DND-41 (cell line): ENCODE results near the gene ASH1L.
"Not testable (repeated sequence)": the region's sequence is repeated elsewhere in the genome, so short reads cannot be mapped to it uniquely, and the experiment has no call there.

Source experiments
- CTCF ChIP-seq: IDR thresholded peaks from 2 replicates; pipeline ENCODE4 v1.5.1; 2012; ENCODE audit warnings: borderline replicate concordance, low read length, moderate library complexity, mild to moderate bottlenecking; ENCODE audit not compliant: poor library complexity, severe bottlenecking; ENCODE audit errors: extremely low read depth
- EZH2 ChIP-seq: IDR thresholded peaks from 3 replicates; pipeline ENCODE4 v1.6.1; 2012; ENCODE audit warnings: borderline replicate concordance, low read depth, mild to moderate bottlenecking, moderate library complexity, low read length, inconsistent platforms; ENCODE audit not compliant: severe bottlenecking

- TF ChIP-seq CTCF, EZH2: not testable (repeated sequence)
These were observed 69.0 kb downstream of the ASH1L start for GRCh38 chr1:155493595-155493994.
